ENCODE data around the gene PNLDC1.
A peak's percentile ranks its signal among the peaks of the same experiment; 100 is the strongest.
"Not testable (repeated sequence)": the region's sequence is repeated elsewhere in the genome, so short reads cannot be mapped to it uniquely, and the experiment has no call there.

PNLDC1 gene

GRCh38 chr6:159788276-159788675 lies 11.8 kb upstream of the PNLDC1 start:
- DNase-seq (ENCODE audit: low spot score), result no peak

- DNase-seq (ENCODE audit: low spot score), result peak; percentile 50
Measured at GRCh38 chr6:159788753-159789376, 11.2 kb upstream of the PNLDC1 start.

- peak; percentile 87 for DNase-seq (ENCODE audit: low spot score)
Measured at GRCh38 chr6:159789377-159790148, 10.5 kb upstream of the PNLDC1 start, which contains the start of gene TCP1. Gene TCP1 (minus strand): TSS chr6:159789602. CDS start chr6:159789468, 134 bp downstream.

- peak; percentile 92 for DNase-seq (ENCODE audit: low spot score)
Measured at GRCh38 chr6:159790149-159790955, 9.7 kb upstream of the PNLDC1 start, which contains the start of gene MRPL18. Gene MRPL18 (plus strand): TSS chr6:159790467. CDS start chr6:159790588, 121 bp downstream.

- no peak for DNase-seq (ENCODE audit: low spot score)
Measured at GRCh38 chr6:159790956-159791598, 9.0 kb upstream of the PNLDC1 start.

- not testable (repeated sequence) for DNase-seq (ENCODE audit: low spot score)
Measured at GRCh38 chr6:159794976-159795375, 5.1 kb upstream of the PNLDC1 start.

GRCh38 chr6:159797554-159797953 lies 2.5 kb upstream of the PNLDC1 start:
- no peak for DNase-seq (ENCODE audit: low spot score)

GRCh38 chr6:159801935-159802334 lies 1.9 kb downstream of the PNLDC1 start:
- DNase-seq (ENCODE audit: low spot score), result no peak

GRCh38 chr6:159804504-159804903 lies 4.4 kb downstream of the PNLDC1 start:
- DNase-seq (ENCODE audit: low spot score), result no peak

GRCh38 chr6:159805440-159806020 lies 5.5 kb downstream of the PNLDC1 start:
- no peak for DNase-seq (ENCODE audit: low spot score)

- DNase-seq (ENCODE audit: low spot score), result no peak
Measured at GRCh38 chr6:159806021-159806458, 6.0 kb downstream of the PNLDC1 start.

GRCh38 chr6:159807150-159807858 lies 7.2 kb downstream of the PNLDC1 start:
- peak; percentile 52 for DNase-seq (ENCODE audit: low spot score)

GRCh38 chr6:159808647-159809046 lies 8.6 kb downstream of the PNLDC1 start:
- no peak for DNase-seq (ENCODE audit: low spot score)

- DNase-seq (ENCODE audit: low spot score), result no peak
Measured at GRCh38 chr6:159809149-159809548, 9.1 kb downstream of the PNLDC1 start.

GRCh38 chr6:159813781-159814180 lies 13.7 kb downstream of the PNLDC1 start:
- no peak for DNase-seq (ENCODE audit: low spot score)

GRCh38 chr6:159815410-159815809 lies 15.3 kb downstream of the PNLDC1 start:
- DNase-seq (ENCODE audit: low spot score), result no peak

GRCh38 chr6:159816775-159817174 lies 16.7 kb downstream of the PNLDC1 start:
- DNase-seq (ENCODE audit: low spot score), result not testable (repeated sequence)

GRCh38 chr6:159817951-159818739 lies 18.1 kb downstream of the PNLDC1 start:
- DNase-seq (ENCODE audit: low spot score), result no peak

- no peak for DNase-seq (ENCODE audit: low spot score)
Measured at GRCh38 chr6:159819098-159819497, 19.0 kb downstream of the PNLDC1 start.

Measured in HuH-7.5 (cell line).